Measurements from ENCODE around the gene IGSF23.
"Not testable (repeated sequence)": the region's sequence is repeated elsewhere in the genome, so short reads cannot be mapped to it uniquely, and the experiment has no call there.

Gene IGSF23

DNA sequence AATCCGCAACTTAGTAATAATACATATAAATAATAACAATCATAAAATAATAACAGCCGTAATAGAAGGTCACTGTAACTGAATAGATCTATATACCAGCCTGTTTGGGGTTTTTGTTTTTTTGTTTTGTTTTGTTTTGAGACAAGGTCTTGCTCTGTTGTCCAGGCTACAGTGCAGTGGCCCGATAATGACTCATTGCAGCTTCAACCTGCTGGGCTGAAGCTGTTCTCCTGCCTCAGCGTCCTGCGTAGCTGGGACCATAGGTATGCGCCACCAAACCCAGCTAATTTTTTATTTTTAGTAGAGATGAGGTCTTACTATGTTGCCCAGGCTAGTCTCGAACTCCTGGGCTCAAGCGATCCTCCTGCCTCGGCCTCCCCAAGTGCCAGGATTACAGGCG lies 950 bp downstream of the IGSF23 start:
- no peak for DNase-seq

- DNase-seq: no peak
These were observed 2.5 kb downstream of the IGSF23 start for GRCh38 chr19:44615863-44616247.

DNA sequence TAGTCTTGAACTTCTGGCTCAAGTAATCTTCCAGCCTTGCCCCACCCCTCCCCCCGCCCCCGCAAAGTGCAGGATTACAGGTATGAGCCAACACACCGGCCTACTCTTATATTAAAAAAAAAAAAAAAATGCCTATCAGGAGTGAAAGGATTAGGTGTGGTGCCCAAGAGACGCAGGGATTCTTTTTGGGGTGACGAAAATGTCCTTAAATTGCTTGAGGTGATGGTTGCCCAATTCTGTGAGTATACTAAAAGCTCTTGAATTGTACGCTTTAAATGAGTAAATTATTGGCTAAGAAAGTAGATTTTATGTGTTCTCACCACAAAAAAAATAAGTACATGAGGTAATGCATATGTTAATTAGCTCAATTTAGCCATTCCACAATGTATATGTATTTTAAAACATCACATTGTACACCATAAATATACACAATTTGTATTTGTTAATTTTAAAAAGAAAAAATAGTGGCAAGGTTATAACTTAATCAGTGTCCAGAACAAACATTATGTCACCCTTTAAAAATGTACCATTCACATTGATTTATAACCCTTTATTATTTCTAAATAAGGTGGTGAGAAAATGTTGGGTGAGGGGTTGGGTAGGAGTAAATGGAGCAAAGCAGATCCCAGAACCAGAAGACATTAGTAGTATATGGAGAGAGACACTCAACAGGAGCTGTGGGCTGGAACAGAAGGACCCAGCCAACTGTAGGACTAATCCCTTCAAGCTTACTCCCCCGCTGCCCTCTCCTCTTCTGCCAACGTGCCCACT lies 3.9 kb downstream of the IGSF23 start:
- no peak for DNase-seq

- DNase-seq: no peak
These were observed 5.4 kb downstream of the IGSF23 start for GRCh38 chr19:44618640-44619357.

DNA sequence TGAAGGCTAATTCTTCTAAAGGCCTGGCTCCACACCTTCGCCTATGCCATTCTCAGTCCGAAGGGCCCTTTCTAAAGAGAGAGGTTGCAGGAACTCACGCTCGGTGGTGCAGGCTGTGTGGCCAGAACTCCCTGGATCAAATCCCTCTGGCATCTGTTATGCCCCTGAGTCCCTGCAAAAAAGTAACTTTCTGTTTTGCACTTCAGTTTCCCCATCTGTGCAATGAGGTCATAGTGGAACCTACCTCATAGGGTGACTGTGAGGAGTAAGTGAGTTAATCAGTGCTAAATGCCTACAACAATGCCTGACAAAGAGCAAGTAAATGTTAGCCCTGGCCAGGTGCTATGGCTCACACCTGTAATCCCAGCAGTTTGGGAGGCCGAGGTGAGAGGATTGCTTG lies 7.3 kb downstream of the IGSF23 start:
- DNase-seq: no peak

- no peak for DNase-seq
These were observed 8.0 kb downstream of the IGSF23 start for GRCh38 chr19:44621367-44621766.

DNA sequence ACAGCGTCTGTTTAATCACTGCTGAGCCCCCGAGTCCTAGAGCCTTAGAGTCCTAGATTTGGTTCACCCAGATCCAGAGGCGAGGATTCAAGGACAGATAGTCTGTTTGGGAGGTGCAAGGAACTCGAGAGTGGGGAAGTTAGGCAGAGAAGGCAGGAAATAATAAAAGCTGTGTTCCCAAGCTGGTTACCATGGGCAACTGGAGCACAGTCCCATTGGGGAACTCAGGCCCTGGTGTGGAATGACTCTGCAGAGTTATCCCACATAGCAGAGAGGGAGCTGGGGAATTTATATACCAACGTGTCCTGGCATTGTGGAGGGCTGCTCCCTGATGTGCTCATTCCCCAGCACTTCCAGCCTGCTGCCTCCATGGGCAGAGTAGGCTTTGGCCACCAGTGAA lies 9.7 kb downstream of the IGSF23 start:
- DNase-seq: no peak

GRCh38 chr19:44623626-44624025 lies 10.3 kb downstream of the IGSF23 start:
- DNase-seq: no peak

GRCh38 chr19:44624840-44625354 lies 11.5 kb downstream of the IGSF23 start:
- no peak for DNase-seq

DNA sequence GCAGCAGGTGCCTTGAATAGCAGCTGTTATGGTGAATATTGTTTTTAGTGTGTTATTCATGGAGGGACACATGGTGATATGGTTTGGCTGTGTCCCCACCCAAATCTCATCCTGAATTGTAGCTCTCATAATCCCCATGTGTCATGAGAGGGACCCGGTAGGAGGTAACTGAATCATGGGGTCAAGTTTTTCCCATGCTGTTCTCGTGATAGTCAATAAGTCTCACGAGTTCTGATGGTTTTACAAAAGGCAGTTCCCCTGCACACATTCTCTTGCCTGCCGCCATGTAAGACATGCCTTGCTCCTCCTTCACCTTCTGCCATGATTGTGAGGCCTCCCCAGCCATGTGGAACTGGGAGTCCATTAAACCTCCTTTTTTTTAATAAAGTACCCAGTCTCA lies 12.3 kb downstream of the IGSF23 start:
- DNase-seq: not testable (repeated sequence)

- no peak for DNase-seq
These were observed 12.8 kb downstream of the IGSF23 start for GRCh38 chr19:44626048-44626624.

- no peak for DNase-seq
These were observed 14.3 kb downstream of the IGSF23 start for GRCh38 chr19:44627631-44628030.

DNA sequence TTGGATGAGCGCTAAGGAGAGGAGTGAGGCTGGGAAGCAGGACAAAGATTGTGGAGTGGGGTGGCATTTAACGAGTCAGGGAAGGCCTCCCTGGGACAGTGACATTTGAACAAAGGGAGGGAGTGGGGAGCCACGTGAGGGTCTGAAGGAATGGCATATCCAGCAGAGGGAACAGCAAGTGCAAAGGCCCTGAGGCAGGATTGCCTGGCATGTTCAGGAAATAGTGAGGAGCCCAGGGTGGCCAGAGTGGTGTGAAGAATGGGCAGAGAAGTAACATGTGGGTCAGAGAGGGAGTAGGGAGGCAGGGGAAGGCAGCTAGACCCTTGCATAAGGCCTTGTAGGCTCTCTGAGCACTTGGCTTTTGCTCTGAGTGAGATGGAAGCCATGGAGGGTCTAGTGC lies 15.4 kb downstream of the IGSF23 start:
- DNase-seq: no peak

DNA sequence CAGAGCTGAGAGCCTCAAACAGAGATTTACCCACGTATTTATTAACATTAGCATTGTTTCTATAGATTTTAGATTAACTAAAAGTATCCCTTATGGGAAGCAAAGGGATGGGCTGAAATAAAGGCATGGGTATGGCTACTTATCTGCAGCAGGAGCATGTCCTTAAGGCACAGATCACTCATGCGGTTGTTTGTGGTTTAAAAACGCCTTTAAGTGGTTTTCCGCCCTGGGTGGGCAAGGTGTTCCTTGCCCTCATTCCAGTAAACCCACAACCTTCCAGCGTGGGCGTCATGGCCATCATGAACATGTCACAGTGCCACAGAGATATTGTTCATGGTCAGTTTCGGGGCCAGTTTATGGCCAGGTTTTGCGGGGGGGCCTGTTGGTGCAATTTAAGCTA lies 18.2 kb downstream of the IGSF23 start:
- DNase-seq: not testable (repeated sequence)

DNA sequence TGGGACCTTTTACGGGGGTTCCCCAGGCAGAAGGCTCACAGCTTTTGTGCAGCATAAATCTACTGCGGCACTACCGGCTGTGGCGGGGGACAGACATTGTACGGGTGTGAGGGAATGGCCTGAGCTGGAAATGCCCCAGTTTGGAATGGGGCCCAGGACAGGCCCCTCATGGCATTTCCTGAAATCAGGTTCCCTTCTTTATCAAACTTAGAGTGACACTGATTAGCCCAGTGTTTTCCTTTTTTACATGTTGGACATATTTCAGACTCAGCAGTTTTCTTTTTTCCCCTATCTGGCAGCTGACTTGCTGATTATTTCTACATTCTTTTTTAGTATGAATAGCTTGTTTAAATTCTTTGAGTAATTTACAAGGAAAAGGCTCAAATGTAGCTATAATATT lies 20.7 kb downstream of the IGSF23 start:
- not testable (repeated sequence) for DNase-seq

GRCh38 chr19:44634785-44635184 lies 21.4 kb downstream of the IGSF23 start:
- no peak for DNase-seq

GRCh38 chr19:44635581-44636438 lies 22.4 kb downstream of the IGSF23 start:
- no peak for DNase-seq

DNA sequence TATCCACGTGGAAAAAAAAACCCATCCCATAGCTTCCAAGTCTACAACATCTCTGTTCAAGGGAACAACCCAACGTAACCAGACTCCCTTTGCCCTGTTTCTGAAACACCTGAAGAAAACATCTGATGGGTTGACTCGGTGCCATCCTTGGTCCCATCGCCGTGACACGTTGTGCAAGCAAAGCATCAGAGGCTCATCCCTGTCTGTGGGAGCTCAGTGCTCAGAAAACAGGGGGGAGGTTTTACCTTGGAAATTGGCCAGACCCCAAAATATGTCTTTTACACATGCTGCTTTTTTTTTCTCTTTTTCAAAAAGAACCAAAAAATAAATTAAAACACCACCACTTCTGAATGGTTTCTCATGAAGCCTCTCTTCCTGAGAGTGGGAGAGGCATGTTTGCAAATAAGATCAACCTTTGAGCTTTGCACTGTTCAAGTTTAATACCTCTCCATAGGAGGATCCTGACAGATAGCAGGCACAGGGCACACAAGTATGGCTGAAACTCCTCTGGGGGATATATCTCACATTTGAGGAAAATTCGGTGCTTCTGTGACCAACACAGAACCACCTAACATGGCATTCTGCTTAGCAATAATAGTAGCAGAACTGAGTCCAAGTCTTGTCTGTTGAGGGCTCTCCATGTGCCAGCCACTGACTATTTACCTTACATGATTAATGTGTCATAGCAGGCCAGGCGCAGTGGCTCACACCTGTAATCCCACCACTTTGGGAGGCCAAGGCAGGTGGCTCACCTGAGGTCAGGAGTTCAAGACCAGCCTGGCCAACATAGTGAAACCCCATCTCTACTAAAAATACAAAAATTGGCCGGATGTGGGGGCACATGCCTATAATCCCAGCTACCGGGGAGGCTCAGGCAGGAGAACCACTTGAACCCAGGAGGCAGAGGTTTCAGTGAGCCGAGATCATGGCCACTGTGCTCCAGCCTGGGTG lies 23.4 kb downstream of the IGSF23 start:
- no peak for DNase-seq

GRCh38 chr19:44637390-44637764 lies 24.0 kb downstream of the IGSF23 start:
- no peak for DNase-seq

GRCh38 chr19:44640518-44640917 lies 27.2 kb downstream of the IGSF23 start:
- no peak for DNase-seq

- no peak for DNase-seq
These were observed 28.3 kb downstream of the IGSF23 start for GRCh38 chr19:44641501-44642265.

Data from NCI-H2029 (cell line).